Liver (tissue), 9 donors: Measurements from ENCODE around the gene ADGRG1. TPM values are rescaled to one million over a fixed set of nuclear protein-coding genes. Genes with fewer than 3 reads are reported as not detected.

Source experiments
- DNase-seq: peaks from one replicate; pipeline ENCODE4 v3.0.0-alpha.2; 2017; ENCODE audit warnings: low spot score
- H3K27ac ChIP-seq, 2 donors: one replicate each; pipeline ENCODE4 v1.7.0; 2013; ENCODE audit warnings: inconsistent platforms in 2 of 2, low read length in 2 of 2, control low read depth in 1 of 2, low read depth in 1 of 2, mild to moderate bottlenecking in 1 of 2
- H3K27me3 ChIP-seq, 4 donors: one replicate each; pipeline versions ENCODE4 v1.6.1 to v1.7.0; 2013; ENCODE audit warnings: low read length in 3 of 4, inconsistent platforms in 1 of 4, mild to moderate bottlenecking in 1 of 4, moderate library complexity in 1 of 4; ENCODE audit not compliant: control insufficient read depth in 4 of 4, insufficient read depth in 4 of 4
- H3K36me3 ChIP-seq, 4 donors: one replicate each; pipeline versions ENCODE4 v1.6.1 to v1.7.0; 2013; ENCODE audit warnings: low read length in 3 of 4, mild to moderate bottlenecking in 3 of 4, low read depth in 1 of 4, moderate library complexity in 1 of 4; ENCODE audit not compliant: control insufficient read depth in 4 of 4, insufficient read depth in 3 of 4
- H3K4me1 ChIP-seq, 4 donors: one replicate each; pipeline versions ENCODE4 v1.6.1 to v1.7.0; 2013; ENCODE audit warnings: low read length in 3 of 4, mild to moderate bottlenecking in 3 of 4, moderate library complexity in 1 of 4; ENCODE audit not compliant: control insufficient read depth in 4 of 4, insufficient read depth in 4 of 4
- H3K4me3 ChIP-seq, 3 donors: one replicate each; pipeline versions ENCODE4 v1.6.1 to v1.7.0; 2013; ENCODE audit warnings: low read length in 3 of 3, control low read depth in 1 of 3, low read depth in 1 of 3, mild to moderate bottlenecking in 1 of 3
- H3K9ac ChIP-seq, 2 donors: one replicate each; pipeline ENCODE4 v1.7.0; 2013; ENCODE audit warnings: low read length in 2 of 2, mild to moderate bottlenecking in 2 of 2, moderate library complexity in 2 of 2, control low read depth in 1 of 2, low read depth in 1 of 2
- H3K9me3 ChIP-seq, 4 donors: one replicate each; pipeline versions ENCODE4 v1.6.1 to v1.7.0; 2013; ENCODE audit warnings: low read length in 3 of 4; ENCODE audit not compliant: control insufficient read depth in 4 of 4
- ATF3 ChIP-seq: IDR thresholded peaks from 2 replicates; pipeline ENCODE4 v1.6.1; 2016; ENCODE audit warnings: antibody characterized with exemption
- CTCF ChIP-seq: fragments of 150-350 bp; IDR thresholded peaks from 2 replicates; pipeline ENCODE4 v1.5.1; 2017; ENCODE audit warnings: improper control_type of control experiment, low read depth, low read length; ENCODE audit not compliant: missing input control
- EGR1 ChIP-seq, 2 donors: IDR thresholded peaks; 2 replicates each; pipeline ENCODE4 v1.6.1; 2016 to 2018; ENCODE audit warnings: antibody characterized with exemption in 2 of 2, low read depth in 2 of 2
- FOXA1 ChIP-seq: IDR thresholded peaks from 2 replicates; pipeline ENCODE4 v1.6.1; 2016; ENCODE audit warnings: antibody characterized with exemption
- FOXA2 ChIP-seq: IDR thresholded peaks from 2 replicates; pipeline ENCODE4 v1.6.1; 2016; ENCODE audit warnings: antibody characterized with exemption
- GABPA ChIP-seq, 2 donors: IDR thresholded peaks in 1 of 2; conservative IDR thresholded peaks in 1 of 2; 2 replicates each; pipeline ENCODE4 v1.6.1; 2016; ENCODE audit warnings: antibody characterized with exemption in 2 of 2, mild to moderate bottlenecking in 1 of 2, moderate library complexity in 1 of 2
- HNF4A ChIP-seq, 2 donors: conservative IDR thresholded peaks; 2 replicates each; pipeline ENCODE4 v1.6.1; 2016; ENCODE audit warnings: antibody characterized with exemption in 2 of 2, mild to moderate bottlenecking in 2 of 2
- MAX ChIP-seq: IDR thresholded peaks from 2 replicates; pipeline ENCODE4 v1.6.1; 2016; ENCODE audit warnings: antibody characterized with exemption
- RAD21 ChIP-seq, 2 donors: IDR thresholded peaks; 2 replicates each; pipeline ENCODE4 v1.6.1; 2016; ENCODE audit warnings: antibody characterized with exemption in 2 of 2, mild to moderate bottlenecking in 2 of 2
- REST ChIP-seq: IDR thresholded peaks from 2 replicates; pipeline ENCODE4 v1.6.1; 2016; ENCODE audit warnings: antibody characterized with exemption, mild to moderate bottlenecking
- SP1 ChIP-seq: IDR thresholded peaks from 2 replicates; pipeline ENCODE4 v1.6.1; 2018; ENCODE audit warnings: antibody characterized with exemption, mild to moderate bottlenecking
- TAF1 ChIP-seq: conservative IDR thresholded peaks from 2 replicates; pipeline ENCODE4 v1.6.1; 2016; ENCODE audit warnings: antibody characterized with exemption, mild to moderate bottlenecking
- YY1 ChIP-seq: IDR thresholded peaks from 2 replicates; pipeline ENCODE4 v1.6.1; 2016; ENCODE audit warnings: antibody characterized with exemption, mild to moderate bottlenecking
- ZBTB33 ChIP-seq: IDR thresholded peaks from 2 replicates; pipeline ENCODE4 v1.6.1; 2016; ENCODE audit warnings: antibody characterized with exemption
- WGBS: extraction: QIAGEN DNeasy Blood & Tissue Kit; methylation state at CpG from one replicate; pipeline ENCODE4 v1.1.7; 2013; 5-methylcytosine and 5-hydroxymethylcytosine counted together
- polyA plus RNA-seq, 2 donors: library from polyadenylated mRNA; stranded (reverse) in 1 of 2; unstranded in 1 of 2; fragments of 200-250 nt in 1 of 2; fragments of >200 nt in 1 of 2; fragmentation: Nextera tagmentation in 1 of 2; extraction: Ambion mirVana in 1 of 2; gene quantifications; one replicate each; pipeline versions ENCODE4 v1.2.1 to v1.2.3, GENCODE V29; 2013 to 2015
- total RNA-seq, 2 donors: library from RNA; depleted of rRNA; stranded (reverse); fragments of >200 nt; gene quantifications; one replicate each; pipeline ENCODE4 v1.2.3, GENCODE V29; 2014
- donor health status: healthy.
- donor health status: healthy.
- donor health status: healthy.
- donor health status: healthy.
- donor health status: healthy.

The ADGRG1 gene
- total and polyA plus RNA-seq, 4 donors: 1.7 to 3.3 (median 2.0) TPM

GRCh38 chr16:57588831-57589230 lies 39.6 kb upstream of the ADGRG1 start:
- H3K36me3 ChIP-seq: no peaks in the 10 kb centered on the region
- DNase-seq: peak; percentile 1
- 86% methylated on average over 7 of the region's 7 CpGs for WGBS
- H3K9me3 ChIP-seq: no peaks in the 10 kb centered on the region
- TF ChIP-seq ATF3 (no peak), REST (no peak), RAD21 (IDR thresholded peaks at IDR 0.05) (no peak), YY1 (no peak), CTCF (no peak), SP1 (no peak), TAF1 (no peak), HNF4A (conservative IDR thresholded peaks at IDR 0.05) (no peak), EGR1 (IDR thresholded peaks at IDR 0.05; ENCODE audit: low read depth in 2 of 2) (no peak), FOXA1 (no peak)
- no peaks in the 10 kb centered on the region for H3K27me3 ChIP-seq
- H3K9ac ChIP-seq: no peak overlapping the region
- no peak overlapping the region for H3K27ac ChIP-seq
- H3K4me3 ChIP-seq: no peak overlapping the region
- H3K4me1 ChIP-seq: peaks cover 0 to 6% (median 0%) of the 10 kb centered on the region in 4 donors

GRCh38 chr16:57589374-57589773 lies 39.1 kb upstream of the ADGRG1 start:
- no peak for TF ChIP-seq EGR1 (IDR thresholded peaks at IDR 0.05; ENCODE audit: low read depth in 2 of 2)
- no peak for TF ChIP-seq CTCF
- no peak for TF ChIP-seq REST
- no peak for TF ChIP-seq FOXA2
- no peak for TF ChIP-seq SP1
- TF ChIP-seq MAX: no peak
- no peak for TF ChIP-seq ZBTB33
- no peak for TF ChIP-seq YY1
- TF ChIP-seq GABPA (IDR thresholded peaks at IDR 0.05 in 1 of 2, conservative IDR thresholded peaks at IDR 0.05 in 1 of 2): no peak
- Histone ChIP-seq H3K4me1 (peaks cover 0 to 6% (median 0%) of the 10 kb centered on the region in 4 donors), H3K27me3 (no peaks in the 10 kb centered on the region), H3K9me3 (no peaks in the 10 kb centered on the region), H3K36me3 (no peaks in the 10 kb centered on the region), H3K9ac (no peak overlapping the region), H3K4me3 (no peak overlapping the region), H3K27ac (no peak overlapping the region)
- WGBS: 86% methylated on average over 7 of the region's 7 CpGs
- peak; percentile 3 for DNase-seq
